HG02763 (cell line): Measurements from ENCODE around the gene NCL.
"Not testable (repeated sequence)": the region's sequence is repeated elsewhere in the genome, so short reads cannot be mapped to it uniquely, and the experiment has no call there.

Experiments
- ATAC-seq: cut with Tn5 transposase; IDR thresholded peaks from one replicate; pipeline ENCODE4 v1.9.1; 2021; ENCODE audit warnings: mild to moderate bottlenecking, moderate library complexity; ENCODE audit not compliant: unreplicated experiment

NCL gene

GRCh38 chr2:231433990-231434389 lies 30.3 kb downstream of the NCL start:
- ATAC-seq: no peak

GRCh38 chr2:231431606-231432005 lies 32.7 kb downstream of the NCL start:
- no peak for ATAC-seq

DNA sequence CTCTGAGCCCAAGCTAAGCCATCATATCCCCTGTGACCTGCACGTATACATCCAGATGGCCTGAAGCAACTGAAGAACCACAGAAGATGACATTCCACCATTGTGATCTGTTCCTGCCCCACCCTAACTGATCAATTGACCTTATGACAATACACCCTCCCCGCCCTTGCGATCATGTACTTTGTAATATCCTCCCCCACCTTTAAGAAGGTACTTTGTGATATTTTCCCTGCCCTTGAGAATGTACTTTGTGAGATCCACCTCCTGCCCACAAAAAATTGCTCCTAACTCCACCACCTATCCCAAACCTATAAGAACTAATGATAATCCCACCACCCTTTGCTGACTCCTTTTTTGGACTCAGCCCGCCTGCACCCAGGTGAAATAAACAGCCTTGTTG lies 33.8 kb downstream of the NCL start:
- not testable (repeated sequence) for ATAC-seq

GRCh38 chr2:231429901-231430300 lies 34.4 kb downstream of the NCL start:
- no peak for ATAC-seq

- no peak for ATAC-seq
Measured at GRCh38 chr2:231429152-231429551, 35.1 kb downstream of the NCL start.

GRCh38 chr2:231427116-231427515 lies 37.2 kb downstream of the NCL start:
- no peak for ATAC-seq

DNA sequence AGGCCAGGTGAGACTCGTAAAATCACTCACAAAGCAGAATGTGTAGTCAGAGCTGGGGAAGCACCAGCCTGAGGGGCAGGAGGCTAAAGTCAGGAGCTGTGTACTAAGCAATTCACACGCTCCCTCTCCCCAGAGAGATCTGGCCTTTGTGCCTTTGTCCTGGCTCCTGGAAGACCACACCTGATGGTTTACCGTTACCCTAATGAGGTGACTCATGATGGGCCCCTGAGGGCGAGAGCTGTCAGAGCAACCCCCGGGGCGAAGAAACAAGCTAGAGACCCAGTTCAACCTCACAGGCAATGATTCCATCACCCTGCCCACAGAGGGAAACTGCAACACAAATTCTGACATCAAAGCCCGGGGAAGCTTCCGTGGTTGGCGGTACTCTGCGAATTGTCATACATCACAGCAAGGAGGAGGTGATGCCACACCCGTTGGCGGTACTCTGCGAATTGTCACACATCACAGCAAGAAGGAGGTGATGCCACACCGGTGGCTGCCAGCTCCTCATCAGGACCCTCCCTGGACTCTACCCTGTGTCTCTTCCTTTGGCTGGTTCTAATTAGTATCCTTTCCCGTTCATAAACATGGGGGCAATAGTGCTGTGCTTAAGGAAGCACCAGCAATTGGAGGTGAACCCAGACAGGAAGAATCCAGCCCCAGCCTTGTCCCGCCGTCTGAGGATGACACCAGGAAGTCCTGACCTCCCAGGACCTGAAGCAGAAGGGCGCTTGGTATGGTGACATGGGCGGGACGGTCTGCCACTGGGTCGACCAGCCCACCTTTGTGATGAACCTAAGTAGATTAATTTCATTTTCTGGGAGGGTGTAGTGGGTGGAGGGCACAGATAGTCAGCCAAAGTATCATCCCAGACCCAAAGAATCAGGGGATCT lies 38.2 kb downstream of the NCL start:
- no peak for ATAC-seq

- ATAC-seq: no peak
Measured at GRCh38 chr2:231425291-231425810, 38.9 kb downstream of the NCL start.

- ATAC-seq: no peak
Measured at GRCh38 chr2:231423176-231423575, 41.1 kb downstream of the NCL start.

DNA sequence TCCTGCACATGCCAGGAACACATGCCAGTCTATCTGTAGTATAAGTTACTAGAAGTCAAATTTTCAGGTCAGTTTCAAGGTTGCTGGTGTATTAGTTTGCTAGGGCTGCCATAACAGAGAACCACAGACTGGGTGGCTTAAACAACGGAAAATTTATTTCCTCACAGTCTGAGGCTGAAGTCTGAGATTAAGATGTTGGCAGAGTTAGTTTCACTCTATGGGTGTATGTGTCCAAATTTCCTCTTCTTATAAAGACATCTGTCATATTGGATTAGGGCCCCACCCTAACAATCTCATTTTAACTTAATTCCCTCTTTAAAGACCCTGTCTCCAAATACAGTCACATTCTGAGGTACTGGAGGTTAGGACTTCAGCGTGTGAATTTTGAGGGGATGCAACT lies 42.2 kb downstream of the NCL start:
- no peak for ATAC-seq

GRCh38 chr2:231421051-231421580 lies 43.2 kb downstream of the NCL start:
- no peak for ATAC-seq

- ATAC-seq: no peak
Measured at GRCh38 chr2:231418820-231419640, 45.3 kb downstream of the NCL start.

GRCh38 chr2:231415029-231415428 lies 49.3 kb downstream of the NCL start:
- no peak for ATAC-seq

DNA sequence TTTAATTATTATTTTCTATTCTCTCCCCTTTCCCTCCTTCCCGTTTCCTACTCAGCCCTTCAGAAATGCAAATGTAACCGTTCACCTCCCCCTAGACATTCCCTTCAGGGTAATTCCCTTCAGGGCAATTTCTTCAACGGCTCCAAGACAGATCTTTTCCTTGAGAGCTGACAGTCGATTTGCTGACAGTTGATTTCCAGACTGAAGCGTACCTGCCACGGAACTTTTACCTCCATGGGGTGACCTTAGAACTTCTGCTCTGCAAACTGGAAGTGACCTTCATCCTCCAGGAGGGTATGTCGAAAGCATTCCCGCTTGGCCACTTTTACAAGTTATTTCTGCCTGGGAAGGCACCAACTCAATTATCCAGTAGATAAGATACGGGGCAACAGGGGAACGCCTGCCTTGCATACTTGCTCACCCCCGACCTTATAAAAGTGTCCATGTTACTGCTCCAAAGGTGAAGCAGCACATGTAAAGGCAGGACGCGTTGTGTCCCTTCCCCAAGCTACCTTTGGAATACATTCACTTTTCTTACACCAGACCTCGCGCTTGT lies 50.3 kb downstream of the NCL start:
- no peak for ATAC-seq

- no peak for ATAC-seq
Measured at GRCh38 chr2:231413456-231413855, 50.8 kb downstream of the NCL start.

GRCh38 chr2:231412618-231412963 lies 51.7 kb downstream of the NCL start:
- no peak for ATAC-seq

DNA sequence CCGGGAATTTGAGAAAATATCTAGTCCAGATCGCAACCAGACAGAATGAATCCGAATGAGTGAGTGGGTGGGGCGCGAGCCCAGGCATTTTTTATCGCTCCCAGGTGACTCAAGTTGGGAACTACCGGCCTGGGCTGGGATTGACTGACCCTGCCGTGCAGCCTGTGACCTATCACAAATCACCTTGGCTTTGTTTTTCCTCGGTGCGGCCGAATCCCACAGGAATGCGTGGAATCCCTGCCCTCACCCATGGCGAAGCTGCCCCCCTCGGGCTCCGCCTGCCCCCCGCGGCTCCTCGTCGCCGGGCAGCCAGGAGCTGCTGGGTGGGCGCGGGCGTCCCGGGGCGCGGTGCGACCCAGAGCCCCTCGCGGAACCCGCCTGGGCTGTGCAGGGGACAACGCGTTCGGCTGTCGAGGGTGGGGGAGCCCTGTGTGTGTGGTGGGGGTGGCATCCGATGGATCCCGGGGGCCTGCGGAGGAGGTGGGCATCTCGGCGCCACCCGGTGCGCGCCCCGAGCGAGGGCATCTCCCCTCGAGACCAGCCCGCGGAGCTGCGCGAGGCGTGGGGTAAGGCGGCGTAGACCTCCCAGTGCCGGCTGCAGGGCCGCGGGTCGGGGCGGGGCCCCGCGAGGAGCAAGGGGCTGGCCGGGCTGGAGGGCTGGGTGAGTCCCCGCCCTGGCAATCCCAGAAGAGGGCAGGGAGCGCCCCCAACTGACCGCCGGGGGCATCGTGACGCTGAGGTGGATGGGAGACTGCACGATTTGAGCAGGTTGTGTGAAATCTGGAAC lies 52.3 kb downstream of the NCL start:
- ATAC-seq: peak; percentile 99

DNA sequence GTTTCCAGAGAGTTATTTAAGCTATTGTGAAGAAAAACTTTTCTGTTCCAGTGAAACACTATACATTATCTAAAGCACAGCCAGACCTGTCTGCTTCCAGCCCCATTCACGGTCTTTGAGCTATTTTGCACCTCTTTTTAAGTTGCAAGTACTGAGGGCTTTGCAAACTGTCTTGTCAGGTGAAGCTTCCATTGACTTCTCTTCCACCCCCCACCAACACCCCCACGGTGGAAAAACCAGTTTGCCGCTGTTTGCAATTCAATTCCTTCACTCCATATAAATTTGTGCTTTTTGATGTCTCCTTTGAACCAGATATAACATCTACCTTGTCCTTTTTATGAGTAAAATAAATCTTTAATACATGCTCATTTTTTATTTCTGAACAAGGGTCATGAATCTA lies 53.0 kb downstream of the NCL start:
- no peak for ATAC-seq

DNA sequence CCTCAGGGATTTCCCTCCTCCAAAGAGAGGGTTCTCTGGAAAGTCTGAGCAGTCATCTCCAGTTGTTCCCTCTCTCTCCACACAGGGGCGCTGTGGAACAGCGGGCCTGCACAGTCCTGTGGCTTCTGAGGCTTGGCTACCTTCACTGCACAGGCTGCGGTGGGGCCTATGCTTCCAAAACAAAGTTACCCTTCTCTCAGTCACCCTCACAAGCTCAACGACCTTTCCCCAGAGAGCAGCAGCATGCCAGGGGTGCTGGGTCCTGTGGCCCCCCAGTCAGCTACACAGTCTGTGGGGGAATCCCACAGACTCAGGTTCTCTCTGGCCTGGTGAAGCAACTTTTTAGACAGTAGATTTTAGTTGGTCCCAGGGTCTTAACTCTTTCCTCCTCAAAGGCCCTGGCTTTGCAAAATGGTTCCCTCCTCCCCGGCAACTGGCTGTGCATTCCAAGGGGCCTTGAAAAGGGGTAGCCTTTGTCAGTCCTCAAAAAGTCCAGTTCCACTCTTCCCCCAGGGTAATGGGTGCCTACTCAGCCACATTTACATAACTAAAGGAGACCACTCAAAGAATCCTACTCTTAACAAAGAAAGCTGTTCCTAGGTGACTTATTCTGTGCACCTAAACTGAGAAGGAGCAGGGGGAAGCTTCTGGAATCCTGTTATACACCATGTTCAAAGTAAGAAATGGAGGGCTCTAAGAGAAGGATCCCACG lies 53.8 kb downstream of the NCL start:
- no peak for ATAC-seq

DNA sequence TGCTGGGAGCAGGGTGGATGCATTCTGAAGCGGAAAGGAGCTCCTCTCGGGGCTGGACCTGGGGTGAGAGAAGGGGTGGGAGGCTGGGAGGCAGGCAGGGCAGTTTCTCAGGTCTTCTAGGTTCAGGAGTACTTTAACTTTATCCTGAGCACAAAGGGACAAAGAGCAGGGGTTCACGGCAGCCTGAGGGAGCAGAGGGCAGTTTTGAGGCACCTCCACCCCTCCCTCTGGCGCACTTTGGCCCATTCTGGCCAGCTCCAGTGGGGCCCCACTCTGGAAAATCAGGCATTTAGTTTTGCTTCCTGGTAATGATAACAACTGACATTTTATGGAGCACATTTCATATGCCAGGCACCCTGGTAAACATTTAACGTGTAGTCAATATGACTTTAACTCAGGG lies 54.5 kb downstream of the NCL start:
- ATAC-seq: no peak
